HG02870 (cell line): Measurements from ENCODE around the gene COX7A2L.
A peak's percentile ranks its signal among the peaks of the same experiment; 100 is the strongest.
"Not testable (repeated sequence)": the region's sequence is repeated elsewhere in the genome, so short reads cannot be mapped to it uniquely, and the experiment has no call there.

ENCODE experiments used
- ATAC-seq: cut with Tn5 transposase; IDR thresholded peaks from one replicate; pipeline ENCODE4 v1.9.1; 2021; ENCODE audit warnings: mild to moderate bottlenecking, moderate library complexity; ENCODE audit not compliant: unreplicated experiment

The COX7A2L gene

DNA sequence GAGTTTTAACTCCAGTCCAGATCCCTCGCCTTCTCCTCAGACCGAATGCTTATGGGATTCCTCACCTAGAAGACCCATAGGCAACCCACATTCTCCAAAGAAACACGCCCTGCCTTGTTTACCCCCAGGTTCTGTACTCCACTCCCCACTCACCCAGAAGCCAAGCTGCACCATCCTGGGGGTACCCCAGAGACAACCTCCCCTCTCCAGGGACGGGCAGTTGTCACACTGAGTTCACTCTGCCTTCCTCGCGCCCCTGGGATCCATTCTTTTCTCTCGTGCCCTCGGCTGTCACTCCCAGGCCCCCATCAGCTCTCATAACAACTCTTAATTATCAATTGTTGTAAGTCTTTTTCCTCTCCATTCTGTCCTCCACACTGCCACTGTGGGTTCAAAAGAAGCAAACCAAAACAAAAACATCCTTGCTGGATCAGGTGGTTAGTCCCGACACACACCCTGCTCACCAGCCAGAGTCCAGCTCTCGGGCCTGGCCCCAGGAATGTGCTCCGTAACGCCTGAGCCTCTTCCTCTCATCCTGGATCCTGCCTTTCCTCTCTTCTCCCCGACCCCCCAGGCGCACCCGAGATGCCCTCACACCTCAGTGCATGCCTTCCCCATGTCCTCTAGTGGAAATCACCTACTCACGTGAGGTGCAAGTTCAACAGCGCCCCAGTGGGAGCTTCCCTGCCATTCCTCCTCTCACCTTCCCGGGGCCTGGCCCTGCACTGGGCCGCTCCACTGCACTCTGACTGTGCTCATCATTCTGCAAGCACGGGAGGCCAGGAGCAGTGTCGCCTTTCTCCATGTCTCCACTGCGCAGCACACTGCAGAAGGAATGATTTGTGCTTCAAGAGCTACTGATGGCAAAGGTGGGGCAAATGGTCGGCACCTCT lies 20.7 kb downstream of the COX7A2L start:
- ATAC-seq: no peak

GRCh38 chr2:42339191-42339912 lies 21.7 kb downstream of the COX7A2L start:
- ATAC-seq: no peak

GRCh38 chr2:42338567-42339190 lies 22.3 kb downstream of the COX7A2L start:
- ATAC-seq: no peak

DNA sequence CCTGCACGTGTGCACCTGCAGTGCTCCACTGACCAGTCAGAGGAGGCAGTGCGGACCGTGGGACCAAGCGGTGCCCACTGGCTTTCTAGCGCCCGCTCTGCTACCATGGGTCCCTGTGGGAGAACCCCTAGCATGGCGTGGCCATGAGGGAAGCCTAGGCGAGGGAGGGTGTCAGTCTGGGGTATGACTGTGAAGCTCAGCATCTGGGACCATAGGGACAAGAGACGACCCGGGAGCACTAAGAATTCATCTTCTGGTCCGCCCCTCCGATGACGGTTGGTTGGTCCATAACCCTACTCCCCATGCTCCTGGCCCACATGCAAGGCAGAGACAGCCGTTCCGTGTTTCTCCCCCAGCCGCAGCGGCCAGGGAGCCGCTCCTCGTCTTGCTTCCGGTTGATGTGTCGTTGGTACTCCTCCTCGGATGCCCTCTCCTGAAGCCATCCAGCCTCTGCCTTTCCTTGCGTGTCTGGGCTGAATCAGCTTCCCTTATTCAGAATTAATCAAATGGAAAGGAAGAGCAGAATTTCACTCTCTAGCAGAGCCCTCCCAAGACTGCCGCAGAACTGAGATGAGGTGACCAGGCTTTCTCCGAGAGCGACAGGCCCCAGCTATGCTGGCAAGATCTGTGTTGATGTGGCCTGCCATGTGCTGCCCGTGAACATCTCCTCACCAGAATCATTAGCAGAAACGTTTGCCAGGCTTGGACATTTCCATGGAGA lies 23.0 kb downstream of the COX7A2L start:
- ATAC-seq: no peak

DNA sequence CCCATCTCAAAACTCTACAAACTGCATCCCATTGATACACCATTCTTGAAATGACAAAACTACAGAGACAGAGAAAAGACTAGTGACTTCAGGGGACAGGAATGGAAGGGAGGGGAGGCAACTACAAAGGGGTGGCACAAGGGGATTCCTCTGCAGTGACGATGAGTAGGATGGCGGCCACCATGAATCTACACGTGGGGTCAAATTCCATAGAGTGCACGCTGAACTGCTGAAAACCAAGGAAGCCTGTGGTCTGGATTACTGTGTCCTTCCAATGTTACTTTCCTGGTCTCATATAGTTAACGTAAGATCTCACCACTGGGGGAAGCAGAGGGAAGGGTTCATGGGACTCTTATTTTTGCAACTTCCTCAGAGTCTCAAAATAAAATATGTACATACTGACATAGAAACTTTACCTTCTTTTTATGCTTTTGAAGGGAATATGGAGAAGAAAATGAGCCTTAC lies 23.6 kb downstream of the COX7A2L start:
- no peak for ATAC-seq

DNA sequence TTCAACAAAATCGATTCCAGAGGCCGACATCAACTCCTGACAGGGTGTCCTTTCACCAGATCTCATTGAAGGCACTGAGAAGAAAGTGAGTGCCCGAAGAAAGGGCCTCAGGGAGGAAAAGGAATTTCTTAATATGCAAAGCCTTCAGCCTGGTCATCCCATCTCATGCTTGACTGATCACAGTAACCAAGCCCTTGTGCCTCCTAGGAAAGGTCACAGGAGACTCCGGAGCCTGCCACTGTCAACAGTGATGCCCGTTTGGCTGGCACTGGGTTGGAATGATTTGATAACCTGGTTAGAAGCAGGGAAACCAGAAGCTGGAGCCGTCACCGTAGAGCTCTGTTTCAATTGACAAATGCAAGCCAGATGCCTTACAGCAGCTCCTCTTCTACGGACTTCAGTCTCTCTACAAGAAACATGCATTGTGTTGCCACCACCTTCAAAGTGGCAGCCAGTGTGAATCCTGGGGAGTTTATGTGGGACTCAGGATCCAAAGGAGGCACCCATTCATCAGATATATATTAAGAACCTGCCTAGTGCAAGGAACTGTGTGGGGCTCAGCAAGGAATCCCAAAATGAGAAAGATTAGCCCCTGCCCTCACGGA lies 24.6 kb downstream of the COX7A2L start:
- ATAC-seq: no peak

- ATAC-seq: no peak
Observed at GRCh38 chr2:42335514-42336104, 25.4 kb downstream of the COX7A2L start.

- not testable (repeated sequence) for ATAC-seq
Observed at GRCh38 chr2:42334865-42335264, 26.2 kb downstream of the COX7A2L start.

GRCh38 chr2:42334220-42334619 lies 26.8 kb downstream of the COX7A2L start:
- no peak for ATAC-seq

- no peak for ATAC-seq
Observed at GRCh38 chr2:42333579-42333978, 27.4 kb downstream of the COX7A2L start.

DNA sequence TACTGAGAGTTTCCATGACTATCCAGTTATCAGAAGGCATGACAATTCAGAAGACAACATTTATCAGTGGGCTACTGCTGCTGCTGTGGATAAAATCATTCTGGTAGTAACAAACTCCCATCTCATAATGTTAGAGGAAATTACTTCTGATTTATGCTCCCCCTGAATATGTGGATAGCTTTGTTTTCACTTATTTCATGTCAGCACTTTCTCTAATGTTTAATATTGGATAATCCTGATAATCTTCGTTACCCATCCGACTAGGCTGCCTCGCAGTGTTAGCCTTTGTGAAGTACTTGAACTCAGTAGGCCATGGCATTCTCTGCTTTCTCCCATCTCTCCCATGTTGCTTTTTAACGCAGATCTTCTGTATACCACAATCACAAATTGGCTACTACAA lies 28.4 kb downstream of the COX7A2L start:
- ATAC-seq: no peak

DNA sequence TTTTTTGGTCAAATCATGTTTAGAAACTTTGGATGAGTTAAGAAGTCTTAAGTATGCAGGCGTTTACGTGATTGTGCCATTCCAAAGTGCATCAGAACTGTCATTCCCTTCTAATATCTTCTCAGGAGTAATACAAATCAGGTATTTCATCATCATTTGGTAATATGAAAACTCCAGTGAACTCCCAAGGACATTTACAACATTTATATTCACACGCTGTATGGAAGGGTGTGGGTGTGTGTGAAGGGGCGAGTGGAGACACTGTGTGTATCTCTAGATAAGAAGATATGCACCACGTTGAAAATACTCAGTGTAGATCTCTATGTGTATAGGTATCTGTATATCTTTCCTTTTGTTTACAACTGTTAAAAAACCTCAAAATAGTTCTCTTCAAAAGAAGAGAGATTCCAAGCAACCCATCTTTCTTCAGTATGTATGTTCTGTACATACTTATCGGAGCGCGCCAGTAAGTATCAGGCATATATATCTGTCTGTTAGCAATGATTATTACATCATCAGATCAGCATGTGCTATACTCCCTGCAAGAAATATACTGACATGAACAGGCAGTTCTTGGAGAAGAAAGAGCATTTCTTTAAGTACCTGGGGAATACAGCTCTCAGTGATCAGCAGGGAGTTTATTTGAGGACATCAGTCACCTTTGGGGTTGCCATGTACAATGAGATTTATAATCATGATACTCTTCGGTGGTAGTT lies 29.3 kb downstream of the COX7A2L start:
- no peak for ATAC-seq

DNA sequence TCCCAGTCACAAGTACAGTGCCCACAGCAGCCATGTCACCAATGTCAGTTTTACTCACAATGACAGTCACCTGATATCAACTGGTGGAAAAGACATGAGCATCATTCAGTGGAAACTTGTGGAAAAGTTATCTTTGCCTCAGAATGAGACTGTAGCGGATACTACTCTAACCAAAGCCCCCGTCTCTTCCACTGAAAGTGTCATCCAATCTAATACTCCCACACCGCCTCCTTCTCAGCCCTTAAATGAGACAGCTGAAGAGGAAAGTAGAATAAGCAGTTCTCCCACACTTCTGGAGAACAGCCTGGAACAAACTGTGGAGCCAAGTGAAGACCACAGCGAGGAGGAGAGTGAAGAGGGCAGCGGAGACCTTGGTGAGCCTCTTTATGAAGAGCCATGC lies 31.3 kb downstream of the COX7A2L start:
- ATAC-seq: no peak

- ATAC-seq: no peak
Observed at GRCh38 chr2:42328923-42329322, 32.1 kb downstream of the COX7A2L start.

DNA sequence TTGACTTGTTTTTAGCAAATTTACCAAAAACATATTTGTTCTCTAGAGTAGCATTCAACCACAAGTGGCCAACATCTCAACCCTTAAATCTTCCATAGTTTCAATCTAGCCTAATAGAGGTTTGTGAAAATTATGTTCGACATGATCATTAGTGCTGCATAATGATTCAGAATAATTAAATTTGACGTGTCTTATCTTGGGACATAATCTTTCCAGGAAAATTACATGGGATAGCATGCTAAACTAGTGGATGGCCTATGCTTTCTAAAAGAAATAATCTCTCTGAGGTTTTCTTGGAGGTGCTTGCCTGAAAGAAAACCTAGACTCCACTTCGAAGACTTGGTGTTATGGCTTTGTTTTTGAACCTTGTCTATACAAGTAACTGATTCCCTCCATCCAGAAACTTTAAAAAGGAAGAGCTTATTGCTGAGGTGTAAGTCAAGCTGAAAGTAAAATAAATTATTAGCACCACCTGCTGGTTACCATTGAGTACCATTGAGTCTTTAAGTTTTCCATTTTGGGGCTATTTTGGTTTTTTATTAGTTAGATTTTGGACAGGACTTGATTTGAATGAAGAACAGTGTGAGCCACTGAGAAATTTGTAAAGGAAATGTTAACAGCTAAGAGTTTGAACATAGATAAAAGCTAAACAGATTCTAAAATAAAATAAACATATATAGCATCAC lies 32.7 kb downstream of the COX7A2L start:
- no peak for ATAC-seq

DNA sequence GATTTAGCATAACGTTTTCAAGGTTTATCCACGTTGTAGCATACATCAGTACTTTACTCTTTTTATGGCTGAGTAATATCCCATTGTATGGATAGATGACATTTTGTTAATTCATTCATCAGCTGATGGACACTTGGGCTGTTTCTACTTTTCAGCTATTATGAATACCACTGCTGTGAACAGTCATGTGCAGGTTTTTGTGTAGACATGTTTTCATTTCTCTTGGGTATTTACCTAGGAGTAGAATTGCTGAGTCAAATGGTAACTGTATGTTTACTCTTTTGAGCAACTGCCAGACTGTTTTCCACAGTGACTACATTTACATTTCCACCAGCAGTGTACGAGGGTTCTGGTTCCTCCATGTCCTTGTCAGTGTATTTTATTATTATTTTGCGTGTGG lies 33.9 kb downstream of the COX7A2L start:
- peak; percentile 78 for ATAC-seq

GRCh38 chr2:42325609-42326008 lies 35.4 kb downstream of the COX7A2L start:
- no peak for ATAC-seq

- no peak for ATAC-seq
Observed at GRCh38 chr2:42324949-42325348, 36.1 kb downstream of the COX7A2L start.

- no peak for ATAC-seq
Observed at GRCh38 chr2:42324244-42324643, 36.8 kb downstream of the COX7A2L start.
